GM12878 (cell line): Measurements from ENCODE around the gene DIAPH3. TPM values are rescaled to one million over a fixed set of nuclear protein-coding genes. Genes with fewer than 3 reads are reported as not detected.
A peak's percentile ranks its signal among the peaks of the same experiment; 100 is the strongest.

Experiments used
- ASH2L ChIP-seq: fragments of 300-600, 200-600 bp; sonication (generic); IDR thresholded peaks from 2 replicates; pipeline ENCODE4 v1.6.1; 2017; ENCODE audit warnings: low read depth, mild to moderate bottlenecking, borderline replicate concordance
- CEBPB ChIP-seq, 2 experiments: fragments of 150-350 bp in 1 of 2; IDR thresholded peaks; 2 replicates each; pipeline ENCODE4 v1.6.1; 2012 to 2014; ENCODE audit warnings: low read depth in 2 of 2, low read length in 2 of 2, borderline replicate concordance in 1 of 2, inconsistent platforms in 1 of 2
- CREB1 ChIP-seq: IDR thresholded peaks from 2 replicates; pipeline ENCODE4 v1.6.1; 2012; ENCODE audit warnings: low read depth, mild to moderate bottlenecking, inconsistent platforms
- E4F1 ChIP-seq: fragments of 450-650 bp; IDR thresholded peaks from 2 replicates; pipeline ENCODE4 v1.6.1; 2018; ENCODE audit warnings: borderline replicate concordance, mild to moderate bottlenecking; ENCODE audit not compliant: partially characterized antibody
- EED ChIP-seq: sonication (generic); IDR thresholded peaks from 2 replicates; pipeline ENCODE4 v1.6.1; 2016; ENCODE audit warnings: antibody characterized with exemption, low read depth
- ELK1 ChIP-seq: IDR thresholded peaks from 2 replicates; pipeline ENCODE4 v1.6.1; 2012; ENCODE audit warnings: low read depth, low read length, improper control_type of control experiment
- LARP7 ChIP-seq: fragments of 450-650 bp; IDR thresholded peaks from 2 replicates; pipeline ENCODE4 v1.6.1; 2017; ENCODE audit warnings: mild to moderate bottlenecking
- MEF2A ChIP-seq: IDR thresholded peaks from 2 replicates; pipeline ENCODE4 v1.6.1; 2011; ENCODE audit warnings: low read depth, mild to moderate bottlenecking, low read length, moderate library complexity; ENCODE audit not compliant: insufficient read depth
- MYB ChIP-seq: fragments of 150-350 bp; IDR thresholded peaks from 2 replicates; pipeline ENCODE4 v1.6.1; 2014; ENCODE audit warnings: mild to moderate bottlenecking, low read depth, low read length, borderline replicate concordance
- MYC ChIP-seq: IDR thresholded peaks from 2 replicates; pipeline ENCODE4 v1.6.1; 2011; ENCODE audit warnings: mild to moderate bottlenecking, low read length, moderate library complexity, inconsistent platforms; ENCODE audit not compliant: insufficient read depth, insufficient replicate concordance, insufficient read length, severe bottlenecking
- NR2C1 ChIP-seq: fragments of 450-650 bp; IDR thresholded peaks from 2 replicates; pipeline ENCODE4 v1.6.1; 2017; ENCODE audit warnings: antibody characterized with exemption, mild to moderate bottlenecking, moderate library complexity
- RCOR1 ChIP-seq: conservative IDR thresholded peaks from 2 replicates; pipeline ENCODE4 v1.6.1; 2012; ENCODE audit warnings: low read depth, low read length, improper control_type of control experiment
- RELA ChIP-seq: fragments of 450-650 bp; IDR thresholded peaks from 2 replicates; pipeline ENCODE4 v1.8.0; 2014; ENCODE audit warnings: borderline replicate concordance; ENCODE audit not compliant: partially characterized antibody
- RELB ChIP-seq: fragments of 450-650 bp; IDR thresholded peaks from 2 replicates; pipeline ENCODE4 v1.6.1; 2017; ENCODE audit warnings: low read depth, mild to moderate bottlenecking, moderate library complexity
- SUPT20H ChIP-seq: IDR thresholded peaks from 2 replicates; pipeline ENCODE4 v1.6.1; 2011; ENCODE audit warnings: low read depth, mild to moderate bottlenecking, low read length, moderate library complexity, borderline replicate concordance; ENCODE audit not compliant: control insufficient read depth
- USF1 ChIP-seq: IDR thresholded peaks from 2 replicates; pipeline ENCODE4 v1.6.1; 2011; ENCODE audit warnings: borderline replicate concordance, low read depth, mild to moderate bottlenecking, moderate library complexity, mixed read lengths, low read length; ENCODE audit not compliant: insufficient read depth; ENCODE audit errors: extremely low read length
- ZBTB11 ChIP-seq: fragments of 450-650 bp; formaldehyde crosslinking; IDR thresholded peaks from 2 replicates; pipeline ENCODE4 v1.5.0; 2022; ENCODE audit warnings: mild to moderate bottlenecking, missing genetic modification characterization
- ZNF207 ChIP-seq: fragments of 450-650 bp; IDR thresholded peaks from 2 replicates; pipeline ENCODE4 v1.6.1; 2014; ENCODE audit warnings: antibody characterized with exemption, mild to moderate bottlenecking, borderline replicate concordance
- ZNF24 ChIP-seq: fragments of 450-650 bp; IDR thresholded peaks from 2 replicates; pipeline ENCODE4 v1.6.1; 2017; ENCODE audit warnings: antibody characterized with exemption, mild to moderate bottlenecking
- polyA plus RNA-seq, 11 experiments: library from polyadenylated mRNA; depleted of rRNA in 4 of 11; unstranded in 6 of 11; stranded (reverse) in 5 of 11; fragments of >200 nt; fragmentation: Nextera tagmentation in 4 of 11; fragmentation: Illumina TruSeq in 1 of 11; extraction: Ambion mirVana in 4 of 11; extraction: Trizol in 1 of 11; gene quantifications; 1 replicate in 1 of 11; 2 replicates in 10 of 11; pipeline versions ENCODE4 v1.2.1 to v1.2.3, GENCODE V29; 2011 to 2016; ENCODE audit warnings: inconsistent platforms in 2 of 11, missing spikeins in 2 of 11, low read depth in 1 of 11
- total RNA-seq, 4 experiments: library from RNA; depleted of rRNA in 3 of 4; stranded (reverse); fragments of >200 nt in 3 of 4; fragmentation: Illumina TruSeq in 1 of 4; extraction: Trizol in 1 of 4; gene quantifications; 2 replicates each; pipeline versions ENCODE4 v1.2.1 to v1.2.3, GENCODE V29; 2013 to 2021

DIAPH3 gene
- total and polyA plus RNA-seq, 10 of the 15 experiments (the other 5 are each of a cell fraction or from before 2014, with no cell fraction given): 10.1 to 25.2 (median 15.4) TPM

- TF ChIP-seq EED: no peak
- 0 out of 2 replicates have a peak, but pooled peaks have one; percentile 59 for TF ChIP-seq ASH2L
- TF ChIP-seq E4F1: no peak
- TF ChIP-seq RELB: peak; percentile 82
- TF ChIP-seq ZNF24: no peak
- peak; percentile 34 for TF ChIP-seq LARP7
- TF ChIP-seq ELK1: peak; percentile 70
- peak; percentile 33 for TF ChIP-seq RELA
- peak; percentile 41; the same call in 1 of the 2 replicates for TF ChIP-seq NR2C1
- peak; percentile 66; the same call in 1 of the 2 replicates for TF ChIP-seq ZNF207
- TF ChIP-seq ZBTB11 (CRISPR knock-in tag): no peak
- TF ChIP-seq RCOR1: no peak
- no peak for TF ChIP-seq CEBPB (IDR thresholded peaks at IDR 0.05; ENCODE audit: borderline replicate concordance in 1 of 2, low read depth in 2 of 2, low read length in 2 of 2)
- no peak for TF ChIP-seq SUPT20H
- TF ChIP-seq MEF2A: no peak
- no peak for TF ChIP-seq MYB
- TF ChIP-seq MYC: no peak
- TF ChIP-seq CREB1: peak; percentile 98
- no peak for TF ChIP-seq USF1
These were observed at the start of gene DIAPH3 (continued) for GRCh38 chr13:60163478-60164233.
